A673 (cell line): ENCODE measurements around the gene PNPT1.

Source experiments
- CTCF ChIP-seq: fragments of 300-800, 200-600 bp; sonication (generic); conservative IDR thresholded peaks from 2 replicates; pipeline ENCODE4 v1.5.1; 2017; ENCODE audit warnings: low read depth, mild to moderate bottlenecking, antibody characterized with exemption, low read length, moderate library complexity, mixed read lengths
- EZH2 ChIP-seq: fragments of 200-600 bp; sonication (generic); IDR thresholded peaks from 2 replicates; pipeline ENCODE4 v1.6.1; 2017; ENCODE audit warnings: borderline replicate concordance, low read depth, mild to moderate bottlenecking, mixed read lengths, antibody characterized with exemption, low read length; ENCODE audit not compliant: poor library complexity, severe bottlenecking

GRCh38 chr2:55607717-55608116, 85.9 kb downstream of the PNPT1 start:
- TF ChIP-seq CTCF (no peak), EZH2 (no peak)
